Activated gamma-delta T cell (primary cell): ENCODE data around the gene LILRA5.
"Not testable (repeated sequence)": the region's sequence is repeated elsewhere in the genome, so short reads cannot be mapped to it uniquely, and the experiment has no call there.

Source experiments
- DNase-seq: peaks from one replicate; lab custom pipeline; 2025; lab: John Stamatoyannopoulos, UW

Gene LILRA5

GRCh38 chr19:54333586-54334298, 20.8 kb upstream of the LILRA5 start:
- DNase-seq, result no peak

GRCh38 chr19:54332149-54332548, 19.2 kb upstream of the LILRA5 start:
- DNase-seq, result no peak

DNA sequence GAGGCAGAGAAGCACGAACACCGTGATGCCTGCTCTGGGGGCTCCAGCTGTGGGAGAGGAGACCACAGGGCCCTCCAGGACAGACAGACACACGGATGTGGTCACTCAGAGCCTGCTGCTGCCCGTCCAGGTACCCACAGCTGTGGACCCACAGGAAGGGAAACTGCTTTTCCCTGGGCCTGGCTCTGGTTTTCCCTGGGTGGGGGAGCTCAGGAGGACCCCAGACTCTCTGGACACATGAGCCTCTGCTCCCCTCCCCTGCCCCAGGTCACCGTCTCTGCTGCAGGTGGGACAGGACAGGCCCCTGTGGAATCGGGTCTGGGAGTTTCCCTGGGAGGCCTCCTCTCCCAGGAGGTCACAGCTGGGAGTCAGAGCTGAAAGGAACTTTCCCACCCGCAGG, 18.7 kb upstream of the LILRA5 start:
- no peak for DNase-seq

DNA sequence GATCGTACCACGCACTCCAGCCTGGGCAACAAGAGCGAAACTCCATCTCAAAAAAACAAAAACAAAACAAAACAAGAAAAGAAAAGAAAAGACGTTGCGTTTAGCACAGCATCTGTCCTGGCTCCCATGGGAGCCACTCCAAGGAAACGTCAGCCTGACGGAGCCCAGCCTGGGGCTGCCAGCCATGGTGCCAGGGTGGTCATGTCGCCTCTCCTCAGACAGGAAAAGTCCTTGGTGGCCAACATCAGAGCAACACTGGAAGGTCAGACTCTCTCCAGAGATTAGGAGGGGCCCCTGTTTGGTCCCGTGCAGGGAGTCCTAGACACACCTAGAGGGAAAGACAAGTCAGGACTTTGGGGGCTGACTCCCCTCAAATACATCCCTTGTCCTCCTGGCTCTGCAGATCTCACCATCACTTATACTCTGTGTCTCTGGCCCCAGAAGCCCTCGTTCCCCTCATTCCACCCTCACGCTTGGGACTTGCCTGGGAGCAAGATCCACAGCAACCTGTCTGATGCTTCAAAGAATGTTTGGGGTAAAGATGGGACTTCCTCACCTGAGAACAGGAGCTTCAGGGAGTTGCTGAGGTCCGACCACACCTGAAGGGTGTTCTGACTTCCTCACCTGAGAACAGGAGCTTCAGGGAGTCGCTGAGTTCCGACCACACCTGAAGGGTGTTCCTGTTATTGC, 16.7 kb upstream of the LILRA5 start:
- DNase-seq, result no peak

GRCh38 chr19:54328781-54329180, 15.8 kb upstream of the LILRA5 start:
- DNase-seq, result not testable (repeated sequence)

GRCh38 chr19:54325631-54326030, 12.7 kb upstream of the LILRA5 start:
- DNase-seq, result no peak

- no peak for DNase-seq
Observed at GRCh38 chr19:54325194-54325621, 12.2 kb upstream of the LILRA5 start.

GRCh38 chr19:54324071-54324470, 11.1 kb upstream of the LILRA5 start:
- DNase-seq, result no peak

DNA sequence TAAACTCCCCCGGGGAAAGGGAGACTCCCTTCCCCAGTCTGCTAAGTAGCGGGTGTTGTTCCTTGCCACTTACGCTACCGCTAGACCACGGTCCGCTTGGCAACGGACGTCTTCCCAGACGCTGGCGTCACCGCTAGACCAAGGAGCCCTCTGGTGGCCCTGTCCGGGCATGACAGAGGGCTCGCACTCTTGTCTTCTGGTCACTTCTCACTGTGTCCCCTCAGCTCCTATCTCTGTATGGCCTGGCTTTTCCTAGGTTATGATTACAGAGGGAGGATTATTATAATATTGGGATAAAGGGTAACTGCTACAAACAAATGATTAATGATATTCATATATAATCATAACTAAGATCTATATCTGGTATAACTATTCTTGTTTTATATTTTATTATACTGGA, 10.0 kb upstream of the LILRA5 start:
- not testable (repeated sequence) for DNase-seq

GRCh38 chr19:54322295-54322694, 9.3 kb upstream of the LILRA5 start:
- DNase-seq, result not testable (repeated sequence)

DNA sequence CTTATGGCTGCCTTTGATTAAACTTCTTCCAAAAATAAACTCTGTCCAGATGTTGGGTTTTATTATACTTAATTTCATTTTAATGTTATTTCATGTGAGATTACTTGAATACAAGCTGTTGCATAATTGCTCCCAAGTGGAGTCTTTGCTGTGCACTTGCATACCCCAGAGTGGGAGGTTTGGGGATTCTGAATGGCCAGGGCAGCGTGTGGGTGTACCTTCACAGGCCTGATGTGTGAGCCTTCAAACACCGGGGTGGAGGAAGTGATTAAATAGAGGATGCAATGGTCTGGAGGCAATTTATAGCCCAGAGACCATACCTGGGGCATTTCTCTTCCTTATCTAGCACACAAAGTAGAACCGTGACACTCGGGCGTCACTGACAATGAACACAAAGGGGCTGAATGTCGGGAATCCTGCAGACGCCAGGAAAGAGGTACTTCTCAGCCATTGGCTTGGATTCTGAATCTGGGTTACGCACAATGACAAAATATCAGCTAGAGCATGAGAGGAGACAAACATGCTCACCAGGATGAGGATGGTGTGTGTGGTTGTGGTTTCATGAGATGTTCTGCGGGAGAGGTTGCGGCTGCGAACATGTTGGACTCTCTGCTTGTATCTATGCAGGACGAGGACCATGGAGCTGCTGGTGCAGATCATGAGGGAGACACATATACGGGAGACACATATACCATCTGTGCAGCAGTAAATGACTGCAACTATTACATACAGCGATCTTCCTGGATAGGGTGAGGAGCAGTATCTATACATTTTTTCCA, 7.1 kb upstream of the LILRA5 start:
- no peak for DNase-seq

DNA sequence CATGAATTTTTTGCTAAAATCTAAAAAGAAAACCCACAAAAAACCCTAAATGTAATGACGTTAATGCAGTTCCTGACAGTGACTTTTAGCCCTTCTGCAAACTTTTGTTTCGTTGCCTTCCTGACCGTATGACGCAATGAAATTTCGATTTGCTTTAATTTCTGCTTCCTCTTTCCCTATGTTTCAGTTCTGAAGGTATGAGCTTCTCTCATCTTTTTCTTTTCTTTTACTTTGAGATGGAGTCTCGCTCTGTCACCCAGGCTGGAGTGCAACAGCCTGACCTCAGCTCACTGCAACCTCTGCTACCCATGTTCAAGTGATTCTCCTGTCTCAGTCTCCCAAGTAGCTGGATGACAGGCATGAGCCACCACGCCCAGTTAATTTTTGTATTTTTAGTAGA, 6.1 kb upstream of the LILRA5 start:
- no peak for DNase-seq

- DNase-seq, result no peak
Observed at GRCh38 chr19:54317965-54318240, 4.9 kb upstream of the LILRA5 start.

DNA sequence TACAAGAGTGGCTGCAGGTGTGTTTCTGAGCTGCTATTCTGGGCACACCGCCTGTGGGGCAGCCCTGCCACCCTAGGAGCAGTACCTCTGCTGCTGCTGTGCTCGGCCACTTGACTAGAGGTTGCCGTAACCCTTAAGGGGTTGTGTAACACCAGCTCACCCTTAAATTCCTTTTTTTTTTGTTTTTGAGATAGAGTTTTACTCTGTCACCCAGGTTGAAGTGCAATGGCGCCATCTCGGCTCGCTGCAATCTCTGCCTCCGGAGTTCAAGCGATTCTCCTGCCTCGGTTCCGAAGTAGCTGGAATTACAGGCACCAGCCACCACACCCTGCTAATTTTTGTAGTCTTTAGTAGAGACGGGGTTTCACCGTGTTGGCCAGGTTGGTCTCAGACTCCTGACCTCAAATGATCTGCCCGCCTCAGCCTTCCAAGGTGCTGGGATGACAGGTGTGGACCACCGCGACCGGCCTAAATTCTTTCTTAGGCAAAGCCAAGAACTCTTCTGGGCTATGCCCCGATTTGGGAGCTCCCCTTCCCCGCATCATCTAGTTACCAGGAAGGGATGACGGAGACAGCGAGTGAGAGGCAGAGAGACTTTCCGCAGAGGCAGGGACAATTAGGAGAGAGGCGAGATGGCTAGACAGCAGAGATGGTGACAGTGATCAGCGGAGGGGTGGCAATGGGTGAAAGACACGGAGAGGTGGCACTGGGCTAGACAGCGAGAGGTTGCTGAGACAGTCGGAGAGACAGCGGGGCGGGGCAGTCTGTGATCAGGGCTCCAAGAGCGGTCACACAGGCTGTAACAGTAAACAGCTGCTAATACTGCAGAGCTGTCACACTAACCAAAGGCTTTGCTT, 4.4 kb upstream of the LILRA5 start:
- no peak for DNase-seq

- no peak for DNase-seq
Observed at GRCh38 chr19:54316746-54317107, 3.8 kb upstream of the LILRA5 start.

DNA sequence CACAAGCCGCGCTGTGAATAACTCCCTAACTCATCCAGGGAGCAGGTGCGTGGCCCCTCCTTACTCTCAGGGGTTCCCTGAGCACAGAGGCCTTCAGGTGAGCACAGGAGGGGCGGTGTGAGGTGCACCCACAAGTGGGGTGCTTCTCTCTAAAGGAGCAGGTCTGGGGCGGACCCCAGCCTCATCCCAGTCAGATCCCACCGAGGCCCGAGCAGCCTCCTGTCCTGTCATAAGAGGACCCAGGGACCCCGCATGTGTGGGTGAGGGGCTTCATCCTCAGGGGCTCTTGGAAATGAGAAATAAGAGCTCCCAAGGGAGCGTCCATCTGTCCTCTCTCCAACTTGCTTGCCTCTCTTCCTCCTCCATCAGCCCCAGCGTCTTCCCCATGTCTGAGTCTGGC, 3.0 kb upstream of the LILRA5 start:
- no peak for DNase-seq

GRCh38 chr19:54312011-54312410, 955 bp downstream of the LILRA5 start:
- no peak for DNase-seq

DNA sequence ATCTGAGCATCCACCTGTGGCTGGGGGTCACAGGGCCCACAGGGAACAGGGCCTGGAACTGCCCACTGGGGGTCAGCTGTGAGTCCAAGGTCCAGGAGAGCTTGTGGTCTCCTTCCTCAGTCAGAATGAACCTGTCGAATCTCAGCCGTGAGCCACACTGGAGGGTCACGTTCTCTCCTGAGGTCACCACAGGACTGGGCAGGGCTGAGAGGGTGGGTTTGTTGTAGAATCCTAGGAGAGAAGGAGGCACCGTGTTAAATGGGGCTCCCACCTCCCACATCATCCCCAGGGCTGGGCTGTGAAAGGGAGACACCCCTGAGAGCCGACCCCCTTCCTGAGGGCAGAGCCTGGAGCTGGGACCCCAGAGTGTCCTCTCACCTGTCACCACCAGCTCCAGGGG, 1.5 kb downstream of the LILRA5 start:
- DNase-seq, result no peak

DNA sequence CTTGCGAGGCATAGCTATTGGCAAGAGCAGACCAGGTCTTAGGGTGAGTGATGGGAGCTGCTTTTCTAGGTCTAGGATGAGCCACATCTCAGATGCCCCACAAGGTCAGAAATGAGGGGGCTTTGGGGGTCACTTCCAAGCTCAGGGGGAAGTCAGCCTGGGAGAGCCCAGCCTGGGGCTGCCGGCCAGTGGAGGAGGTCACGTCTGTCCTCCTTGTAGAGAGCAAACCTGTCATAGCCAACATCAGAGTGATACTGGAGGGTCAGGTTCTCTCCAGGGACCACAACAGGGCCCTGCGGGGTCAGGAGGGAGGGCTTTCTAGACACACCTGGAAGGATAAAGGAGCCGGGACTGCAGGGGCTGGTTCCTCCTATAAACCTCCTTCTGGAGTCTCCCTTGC, 2.4 kb downstream of the LILRA5 start:
- no peak for DNase-seq

- no peak for DNase-seq
Observed at GRCh38 chr19:54309811-54310210, 3.2 kb downstream of the LILRA5 start.

- no peak for DNase-seq
Observed at GRCh38 chr19:54307389-54308020, 5.5 kb downstream of the LILRA5 start.

- DNase-seq, result no peak
Observed at GRCh38 chr19:54305141-54305540, 7.8 kb downstream of the LILRA5 start.
